OCI-LY7 (cell line): Measurements from ENCODE around the gene SLC44A5.

Experiments
- EZH2phosphoT487 ChIP-seq: fragments of 200-600 bp; sonication (generic); IDR thresholded peaks from 2 replicates; pipeline ENCODE4 v1.6.1; 2018; ENCODE audit warnings: low read depth, borderline replicate concordance, mild to moderate bottlenecking, mixed run types, antibody characterized with exemption, low read length, moderate library complexity, mixed read lengths
- TF ChIP-seq, protein P1 (sequence below): fragments of 200-600 bp; sonication (generic); conservative IDR thresholded peaks from 2 replicates; pipeline ENCODE4 v1.5.1; 2014; ENCODE audit warnings: mild to moderate bottlenecking, antibody characterized with exemption, low read length, moderate library complexity, mixed read lengths

DNA sequence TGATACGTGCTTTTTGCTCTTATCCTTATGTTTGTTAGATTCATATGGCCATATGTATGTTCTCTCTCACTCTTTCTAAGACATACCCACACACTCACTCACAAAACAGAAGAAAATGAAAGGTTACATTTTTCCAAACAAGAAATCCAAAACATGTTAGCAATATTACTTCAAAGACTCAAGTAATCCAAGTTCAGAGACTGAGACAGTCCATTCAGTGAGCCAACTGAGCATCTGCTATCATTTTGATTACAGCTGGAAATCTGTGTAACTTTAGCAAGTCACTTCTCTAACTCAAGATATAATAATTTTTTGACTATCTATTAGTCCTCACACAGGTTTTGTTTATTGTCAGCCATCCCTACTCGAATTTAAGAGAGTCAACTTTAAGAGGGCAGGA, 257.9 kb downstream of the SLC44A5 start:
- TF ChIP-seq, protein P1, sequence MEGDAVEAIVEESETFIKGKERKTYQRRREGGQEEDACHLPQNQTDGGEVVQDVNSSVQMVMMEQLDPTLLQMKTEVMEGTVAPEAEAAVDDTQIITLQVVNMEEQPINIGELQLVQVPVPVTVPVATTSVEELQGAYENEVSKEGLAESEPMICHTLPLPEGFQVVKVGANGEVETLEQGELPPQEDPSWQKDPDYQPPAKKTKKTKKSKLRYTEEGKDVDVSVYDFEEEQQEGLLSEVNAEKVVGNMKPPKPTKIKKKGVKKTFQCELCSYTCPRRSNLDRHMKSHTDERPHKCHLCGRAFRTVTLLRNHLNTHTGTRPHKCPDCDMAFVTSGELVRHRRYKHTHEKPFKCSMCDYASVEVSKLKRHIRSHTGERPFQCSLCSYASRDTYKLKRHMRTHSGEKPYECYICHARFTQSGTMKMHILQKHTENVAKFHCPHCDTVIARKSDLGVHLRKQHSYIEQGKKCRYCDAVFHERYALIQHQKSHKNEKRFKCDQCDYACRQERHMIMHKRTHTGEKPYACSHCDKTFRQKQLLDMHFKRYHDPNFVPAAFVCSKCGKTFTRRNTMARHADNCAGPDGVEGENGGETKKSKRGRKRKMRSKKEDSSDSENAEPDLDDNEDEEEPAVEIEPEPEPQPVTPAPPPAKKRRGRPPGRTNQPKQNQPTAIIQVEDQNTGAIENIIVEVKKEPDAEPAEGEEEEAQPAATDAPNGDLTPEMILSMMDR = no peak
- TF ChIP-seq EZH2phosphoT487 = no peak
